ENCODE data around the gene SYNPO2L. TPM values are rescaled to one million over a fixed set of nuclear protein-coding genes. Genes with fewer than 3 reads are reported as not detected.

Gene SYNPO2L
- polyA plus RNA-seq, 1 experiment, result 0.05 TPM

GRCh38 chr10:73597346-73597745 is 58.5 kb downstream of the SYNPO2L start:
- H3K4me3 ChIP-seq (ENCODE audit: low read depth, low read length), result no peak overlapping the region
- H3K36me3 ChIP-seq (ENCODE audit: control insufficient read depth, insufficient read depth, low read length), result no peaks in the 10 kb centered on the region
- DNase-seq (ENCODE audit: low read depth), result no peak
- ChIA-PET POLR2A (interaction anchor here (0.6 kb wide), 2 partner anchors 13 to 103 kb away, joined by 3 to 11 read pairs; no protein-coding TSS in a partner anchor), CTCF (interaction anchor here (1.8 kb wide), 1 partner anchor 10 kb away, joined by 5 read pairs; no protein-coding TSS in a partner anchor)
- H3K27me3 ChIP-seq (ENCODE audit: control insufficient read depth, insufficient read depth, low read length), result no peaks in the 10 kb centered on the region
- TF ChIP-seq CTCF (IDR thresholded peaks at IDR 0.05; ENCODE audit: insufficient read depth, low read depth, low read length), result no peak

Other genes starting within 250 kb of the SYNPO2L start
- 123 and 134 TPM in 2 replicates for gene ANXA7, start 242.0 kb downstream of the SYNPO2L start, polyA plus RNA-seq (2011; rRNA removed)
- 0.93 and 1.3 TPM in 2 replicates for gene MSS51, start 222.5 kb downstream of the SYNPO2L start, polyA plus RNA-seq (2011; rRNA removed)
- gene PPP3CB, start 160.0 kb downstream of the SYNPO2L start, polyA plus RNA-seq (2011; rRNA removed), result 11.7 and 18.6 TPM in 2 replicates
- gene USP54, start 64.7 kb downstream of the SYNPO2L start, polyA plus RNA-seq (2011; rRNA removed), result 13.7 and 13.9 TPM in 2 replicates
- 8.3 and 9.6 TPM in 2 replicates for gene MYOZ1, start 14.6 kb downstream of the SYNPO2L start, polyA plus RNA-seq (2011; rRNA removed)
- gene AGAP5, start 42.1 kb upstream of the SYNPO2L start, polyA plus RNA-seq (2011; rRNA removed), result 3.3 and 4.0 TPM in 2 replicates
- 72.6 and 92.2 TPM in 2 replicates for gene SEC24C, start 88.3 kb upstream of the SYNPO2L start, polyA plus RNA-seq (2011; rRNA removed)
- 14.3 and 35.4 TPM in 2 replicates for gene CHCHD1, start 126.0 kb upstream of the SYNPO2L start, polyA plus RNA-seq (2011; rRNA removed)
- gene ZSWIM8, start 129.6 kb upstream of the SYNPO2L start, polyA plus RNA-seq (2011; rRNA removed), result 39.3 and 82.0 TPM in 2 replicates
- gene NDST2, start 155.6 kb upstream of the SYNPO2L start, polyA plus RNA-seq (2011; rRNA removed), result 19.9 and 27.2 TPM in 2 replicates
- 32.5 and 43.8 TPM in 2 replicates for gene CAMK2G, start 218.5 kb upstream of the SYNPO2L start, polyA plus RNA-seq (2011; rRNA removed)